ENCODE measurements around the gene H2AZ1.

The H2AZ1 gene

GRCh38 chr4:99949999-99950912 lies at the start of gene H2AZ1:
TSS of gene H2AZ1 (minus strand) at chr4:99950275. CDS start at chr4:99950170, 105 bp downstream.
- peak; percentile 86 for DNase-seq (ENCODE audit: low read depth, low spot score)
- Histone ChIP-seq H3K27me3 (ENCODE audit: control insufficient read depth, insufficient read depth, low read length) (no peaks in the 10 kb centered on the region), H3K27ac (ENCODE audit: low read length) (no peak within 1 kb of the TSS), H3K4me1 (ENCODE audit: control insufficient read depth, insufficient read depth, low read length) (no peaks in the 10 kb centered on the region), H3K9me3 (ENCODE audit: control insufficient read depth, insufficient read depth, low read length) (no peaks in the 10 kb centered on the region), H3K4me3 (ENCODE audit: low read length) (peak within 1 kb of the TSS; percentile 73), H3K36me3 (ENCODE audit: control insufficient read depth, insufficient read depth, low read length) (peaks cover 5% of the 10 kb centered on the region; the same call in 1 of the 2 replicates)
- no CpG with 5 or more reads among the region's 76 CpGs for WGBS (ENCODE audit: insufficient coverage, insufficient read length)

- WGBS (ENCODE audit: insufficient coverage, insufficient read length), result no CpG with 5 or more reads among the region's 2 CpGs
- DNase-seq (ENCODE audit: low read depth, low spot score), result no peak
- Histone ChIP-seq H3K27ac (ENCODE audit: low read length) (no peak overlapping the region), H3K36me3 (ENCODE audit: control insufficient read depth, insufficient read depth, low read length) (no peaks in the 10 kb centered on the region), H3K9me3 (ENCODE audit: control insufficient read depth, insufficient read depth, low read length) (no peaks in the 10 kb centered on the region), H3K27me3 (ENCODE audit: control insufficient read depth, insufficient read depth, low read length) (no peaks in the 10 kb centered on the region), H3K4me1 (ENCODE audit: control insufficient read depth, insufficient read depth, low read length) (no peaks in the 10 kb centered on the region), H3K4me3 (ENCODE audit: low read length) (no peak overlapping the region)
Observed at GRCh38 chr4:99998062-99998867, 48.2 kb upstream of the H2AZ1 start.

GRCh38 chr4:99991741-99992140 lies 41.7 kb upstream of the H2AZ1 start:
- H3K36me3 ChIP-seq (ENCODE audit: control insufficient read depth, insufficient read depth, low read length), result no peaks in the 10 kb centered on the region
- H3K4me3 ChIP-seq (ENCODE audit: low read length), result no peak overlapping the region
- no peaks in the 10 kb centered on the region for H3K4me1 ChIP-seq (ENCODE audit: control insufficient read depth, insufficient read depth, low read length)
- WGBS (ENCODE audit: insufficient coverage, insufficient read length), result no CpG with 5 or more reads among the region's 3 CpGs
- no peaks in the 10 kb centered on the region for H3K9me3 ChIP-seq (ENCODE audit: control insufficient read depth, insufficient read depth, low read length)
- H3K27ac ChIP-seq (ENCODE audit: low read length), result no peak overlapping the region
- H3K27me3 ChIP-seq (ENCODE audit: control insufficient read depth, insufficient read depth, low read length), result no peaks in the 10 kb centered on the region
- no peak for DNase-seq (ENCODE audit: low read depth, low spot score)

GRCh38 chr4:99987681-99988080 lies 37.6 kb upstream of the H2AZ1 start:
- DNase-seq (ENCODE audit: low read depth, low spot score), result no peak
- H3K27ac ChIP-seq (ENCODE audit: low read length), result no peak overlapping the region
- no peaks in the 10 kb centered on the region for H3K9me3 ChIP-seq (ENCODE audit: control insufficient read depth, insufficient read depth, low read length)
- no peaks in the 10 kb centered on the region for H3K27me3 ChIP-seq (ENCODE audit: control insufficient read depth, insufficient read depth, low read length)
- H3K4me1 ChIP-seq (ENCODE audit: control insufficient read depth, insufficient read depth, low read length), result no peaks in the 10 kb centered on the region
- no peaks in the 10 kb centered on the region for H3K36me3 ChIP-seq (ENCODE audit: control insufficient read depth, insufficient read depth, low read length)
- no peak overlapping the region for H3K4me3 ChIP-seq (ENCODE audit: low read length)

- Histone ChIP-seq H3K27ac (ENCODE audit: low read length) (no peak overlapping the region), H3K9me3 (ENCODE audit: control insufficient read depth, insufficient read depth, low read length) (no peaks in the 10 kb centered on the region), H3K27me3 (ENCODE audit: control insufficient read depth, insufficient read depth, low read length) (no peaks in the 10 kb centered on the region), H3K4me1 (ENCODE audit: control insufficient read depth, insufficient read depth, low read length) (no peaks in the 10 kb centered on the region), H3K36me3 (ENCODE audit: control insufficient read depth, insufficient read depth, low read length) (no peaks in the 10 kb centered on the region), H3K4me3 (ENCODE audit: low read length) (no peak overlapping the region)
- WGBS (ENCODE audit: insufficient coverage, insufficient read length), result no CpG with 5 or more reads among the region's 4 CpGs
- DNase-seq (ENCODE audit: low read depth, low spot score), result no peak
Observed at GRCh38 chr4:99986792-99987191, 36.7 kb upstream of the H2AZ1 start.

DNA sequence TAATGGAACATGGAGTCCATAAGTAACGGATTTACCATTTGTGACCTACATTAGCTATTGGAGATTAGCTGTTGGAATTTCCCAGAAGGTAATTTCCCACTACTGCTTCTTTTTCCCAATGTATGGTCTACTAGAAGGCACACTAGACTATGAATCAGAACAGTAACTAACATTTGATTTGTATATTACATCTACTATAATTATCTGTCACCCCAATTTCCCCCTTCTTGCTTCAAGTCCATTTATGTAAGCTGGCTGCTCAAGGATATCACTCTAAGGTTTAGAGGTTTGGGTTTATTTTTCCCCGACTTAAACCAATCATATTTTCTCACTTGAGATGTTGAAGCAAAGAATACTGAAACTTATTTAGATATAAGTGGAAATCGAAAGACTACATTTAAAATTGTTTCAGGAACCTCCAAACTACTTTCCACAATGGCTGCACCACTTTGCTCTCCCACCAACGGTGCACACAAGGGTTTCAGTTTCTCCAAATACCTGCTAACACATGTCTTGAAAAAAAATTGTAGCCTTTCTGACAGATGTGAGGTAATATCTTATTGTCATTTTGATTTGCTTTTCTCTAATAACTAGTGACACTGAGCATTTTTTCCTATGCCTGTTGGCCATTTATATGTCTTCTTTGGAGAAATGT lies 33.3 kb upstream of the H2AZ1 start:
- DNase-seq (ENCODE audit: low read depth, low spot score), result no peak
- H3K27me3 ChIP-seq (ENCODE audit: control insufficient read depth, insufficient read depth, low read length), result no peaks in the 10 kb centered on the region
- no peak overlapping the region for H3K4me3 ChIP-seq (ENCODE audit: low read length)
- H3K36me3 ChIP-seq (ENCODE audit: control insufficient read depth, insufficient read depth, low read length), result no peaks in the 10 kb centered on the region
- no peaks in the 10 kb centered on the region for H3K9me3 ChIP-seq (ENCODE audit: control insufficient read depth, insufficient read depth, low read length)
- no peak overlapping the region for H3K27ac ChIP-seq (ENCODE audit: low read length)
- no CpG with 5 or more reads among the region's 4 CpGs for WGBS (ENCODE audit: insufficient coverage, insufficient read length)
- H3K4me1 ChIP-seq (ENCODE audit: control insufficient read depth, insufficient read depth, low read length), result no peaks in the 10 kb centered on the region

- no peak overlapping the region for H3K4me3 ChIP-seq (ENCODE audit: low read length)
- no peaks in the 10 kb centered on the region for H3K9me3 ChIP-seq (ENCODE audit: control insufficient read depth, insufficient read depth, low read length)
- no peaks in the 10 kb centered on the region for H3K27me3 ChIP-seq (ENCODE audit: control insufficient read depth, insufficient read depth, low read length)
- H3K4me1 ChIP-seq (ENCODE audit: control insufficient read depth, insufficient read depth, low read length), result no peaks in the 10 kb centered on the region
- no peaks in the 10 kb centered on the region for H3K36me3 ChIP-seq (ENCODE audit: control insufficient read depth, insufficient read depth, low read length)
- no peak for DNase-seq (ENCODE audit: low read depth, low spot score)
- no peak overlapping the region for H3K27ac ChIP-seq (ENCODE audit: low read length)
Observed at GRCh38 chr4:99979872-99980271, 29.8 kb upstream of the H2AZ1 start.

- H3K27me3 ChIP-seq (ENCODE audit: control insufficient read depth, insufficient read depth, low read length), result no peaks in the 10 kb centered on the region
- no peak for DNase-seq (ENCODE audit: low read depth, low spot score)
- no peak overlapping the region for H3K27ac ChIP-seq (ENCODE audit: low read length)
- no peak overlapping the region for H3K4me3 ChIP-seq (ENCODE audit: low read length)
- no CpG with 5 or more reads among the region's 12 CpGs for WGBS (ENCODE audit: insufficient coverage, insufficient read length)
- no peaks in the 10 kb centered on the region for H3K9me3 ChIP-seq (ENCODE audit: control insufficient read depth, insufficient read depth, low read length)
- H3K36me3 ChIP-seq (ENCODE audit: control insufficient read depth, insufficient read depth, low read length), result no peaks in the 10 kb centered on the region
- no peaks in the 10 kb centered on the region for H3K4me1 ChIP-seq (ENCODE audit: control insufficient read depth, insufficient read depth, low read length)
Observed at GRCh38 chr4:99971453-99972111, 21.5 kb upstream of the H2AZ1 start.

DNA sequence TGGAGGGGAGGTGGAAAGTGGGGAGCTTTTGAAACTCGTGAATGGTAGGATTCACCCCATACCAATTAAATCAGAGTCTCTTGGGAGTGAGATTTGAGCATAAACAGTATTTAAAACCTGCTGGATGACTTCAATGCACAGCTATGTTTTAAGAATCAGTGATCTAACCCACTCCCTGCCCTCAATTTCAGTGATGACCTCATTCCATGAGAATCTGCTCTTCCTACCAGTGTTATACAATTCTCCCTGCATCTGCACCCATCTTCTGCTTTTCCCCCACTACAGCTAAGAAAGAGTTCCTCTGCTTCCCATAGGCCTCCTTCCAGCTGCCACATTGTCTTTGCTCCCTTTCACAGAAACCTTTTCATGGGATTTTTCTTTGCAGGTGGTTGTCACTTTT lies 18.3 kb upstream of the H2AZ1 start:
- Histone ChIP-seq H3K27me3 (ENCODE audit: control insufficient read depth, insufficient read depth, low read length) (no peaks in the 10 kb centered on the region), H3K4me3 (ENCODE audit: low read length) (no peak overlapping the region), H3K27ac (ENCODE audit: low read length) (no peak overlapping the region), H3K36me3 (ENCODE audit: control insufficient read depth, insufficient read depth, low read length) (no peaks in the 10 kb centered on the region), H3K4me1 (ENCODE audit: control insufficient read depth, insufficient read depth, low read length) (no peaks in the 10 kb centered on the region), H3K9me3 (ENCODE audit: control insufficient read depth, insufficient read depth, low read length) (no peaks in the 10 kb centered on the region)
- no CpG with 5 or more reads among the region's 1 CpG for WGBS (ENCODE audit: insufficient coverage, insufficient read length)
- DNase-seq (ENCODE audit: low read depth, low spot score), result no peak

DNA sequence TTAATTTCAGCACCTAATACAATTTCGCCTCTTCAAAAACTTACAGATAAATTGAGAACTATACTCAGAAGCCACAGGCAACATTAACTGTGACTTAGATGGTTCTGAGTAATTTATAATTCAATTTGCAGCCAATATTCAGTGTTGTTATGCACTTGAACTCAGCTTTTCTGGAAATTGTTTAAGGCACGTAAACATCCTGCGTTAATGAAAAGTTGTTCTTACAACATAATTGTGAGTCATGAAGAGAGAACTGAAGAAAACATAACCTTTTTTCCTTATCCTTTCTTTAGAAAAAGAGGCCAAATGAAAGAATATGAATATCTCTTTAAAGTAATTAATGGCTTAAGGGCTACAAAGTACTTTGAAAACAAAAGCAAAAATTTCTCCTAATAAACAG lies 16.6 kb upstream of the H2AZ1 start:
- no peaks in the 10 kb centered on the region for H3K4me1 ChIP-seq (ENCODE audit: control insufficient read depth, insufficient read depth, low read length)
- no peaks in the 10 kb centered on the region for H3K9me3 ChIP-seq (ENCODE audit: control insufficient read depth, insufficient read depth, low read length)
- no peaks in the 10 kb centered on the region for H3K27me3 ChIP-seq (ENCODE audit: control insufficient read depth, insufficient read depth, low read length)
- DNase-seq (ENCODE audit: low read depth, low spot score), result no peak
- H3K36me3 ChIP-seq (ENCODE audit: control insufficient read depth, insufficient read depth, low read length), result no peaks in the 10 kb centered on the region
- no peak overlapping the region for H3K27ac ChIP-seq (ENCODE audit: low read length)
- H3K4me3 ChIP-seq (ENCODE audit: low read length), result no peak overlapping the region
- no CpG with 5 or more reads among the region's 3 CpGs for WGBS (ENCODE audit: insufficient coverage, insufficient read length)
